CD14-positive monocyte (primary cell): Measurements from ENCODE around the gene RHOU. TPM values are rescaled to one million over a fixed set of nuclear protein-coding genes. Genes with fewer than 3 reads are reported as not detected.

ENCODE experiments used
- DNase-seq, 3 donors: peaks; one replicate each; pipeline ENCODE4 v3.0.0-alpha.2; 2011 to 2022
- H2AFZ ChIP-seq: 2 replicates; pipeline ENCODE4 v1.6.0; 2012; ENCODE audit warnings: mild to moderate bottlenecking, low read depth, low read length, inconsistent platforms; ENCODE audit not compliant: insufficient read depth, poor library complexity, severe bottlenecking
- H3K27ac ChIP-seq, 2 donors: 1 replicate in 1 of 2; 2 replicates in 1 of 2; pipeline ENCODE4 v1.5.1; 2012 to 2013; ENCODE audit warnings: low read length in 2 of 2, control low read depth in 1 of 2, inconsistent platforms in 1 of 2, low read depth in 1 of 2, mild to moderate bottlenecking in 1 of 2
- H3K27me3 ChIP-seq, 2 donors: one replicate each; pipeline versions ENCODE4 v1.6.0 to v1.6.1; 2011 to 2013; ENCODE audit warnings: low read length in 2 of 2; ENCODE audit not compliant: control insufficient read depth in 2 of 2, insufficient read depth in 2 of 2
- H3K36me3 ChIP-seq, 2 donors: replicated peaks in 1 of 2; 1 replicate in 1 of 2; 2 replicates in 1 of 2; pipeline versions ENCODE4 v1.5.1 to v1.6.1; 2012 to 2013; ENCODE audit warnings: low read length in 2 of 2, control low read depth in 1 of 2, inconsistent platforms in 1 of 2, mild to moderate bottlenecking in 1 of 2; ENCODE audit not compliant: insufficient read depth in 2 of 2, control insufficient read depth in 1 of 2
- H3K4me1 ChIP-seq, 2 donors: 1 replicate in 1 of 2; 2 replicates in 1 of 2; pipeline versions ENCODE4 v1.5.1 to v1.6.1; 2012 to 2013; ENCODE audit warnings: low read length in 2 of 2, control low read depth in 1 of 2, inconsistent platforms in 1 of 2, mild to moderate bottlenecking in 1 of 2, moderate library complexity in 1 of 2; ENCODE audit not compliant: insufficient read depth in 2 of 2, control insufficient read depth in 1 of 2
- H3K4me2 ChIP-seq: replicated peaks from 2 replicates; pipeline ENCODE3; 2012; ENCODE audit warnings: low read length, moderate library complexity, mild to moderate bottlenecking; ENCODE audit not compliant: poor library complexity, severe bottlenecking; ENCODE audit errors: extremely low read depth
- H3K4me3 ChIP-seq, 3 experiments: fragments of 200-600 bp in 1 of 3; sonication (generic) in 1 of 3; replicated peaks in 1 of 3; 1 replicate in 2 of 3; 2 replicates in 1 of 3; pipeline ENCODE4 v1.5.1; 2011 to 2013; ENCODE audit warnings: low read length in 3 of 3, mild to moderate bottlenecking in 3 of 3, control low read depth in 2 of 3, low read depth in 2 of 3, inconsistent platforms in 1 of 3, moderate library complexity in 1 of 3
- H3K79me2 ChIP-seq: 2 replicates; pipeline ENCODE4 v1.6.0; 2012; ENCODE audit warnings: mild to moderate bottlenecking, control low read depth, inconsistent platforms, low read length, moderate library complexity; ENCODE audit not compliant: insufficient read depth
- H3K9ac ChIP-seq: 2 replicates; pipeline ENCODE4 v1.6.0; 2017; ENCODE audit warnings: low read length, mild to moderate bottlenecking; ENCODE audit not compliant: insufficient read depth, poor library complexity, severe bottlenecking
- H3K9me3 ChIP-seq, 2 donors: replicated peaks in 1 of 2; 1 replicate in 1 of 2; 2 replicates in 1 of 2; pipeline versions ENCODE4 v1.5.1 to v1.6.1; 2012 to 2013; ENCODE audit warnings: low read length in 2 of 2, control low read depth in 1 of 2; ENCODE audit not compliant: control insufficient read depth in 1 of 2, insufficient read depth in 1 of 2
- H4K20me1 ChIP-seq: 2 replicates; pipeline ENCODE4 v1.6.0; 2012; ENCODE audit warnings: mild to moderate bottlenecking, low read length, control low read depth, moderate library complexity; ENCODE audit not compliant: insufficient read depth
- H3K27ac Mint-ChIP-seq, 7 donors: one replicate each; pipeline ENCODE4 v1.8.0; 2020; ENCODE audit warnings: mild to moderate bottlenecking in 7 of 7, mixed read lengths in 7 of 7, moderate library complexity in 6 of 7, inconsistent platforms in 2 of 7
- H3K27me3 Mint-ChIP-seq, 3 donors: one replicate each; pipeline ENCODE4 v1.8.0; 2021 to 2022; ENCODE audit warnings: low read depth in 3 of 3, mild to moderate bottlenecking in 3 of 3, mixed read lengths in 3 of 3, moderate library complexity in 3 of 3, inconsistent platforms in 1 of 3
- H3K36me3 Mint-ChIP-seq, 2 donors: one replicate each; pipeline ENCODE4 v1.8.0; 2020; ENCODE audit warnings: mixed read lengths in 2 of 2, inconsistent platforms in 1 of 2, mild to moderate bottlenecking in 1 of 2
- H3K4me1 Mint-ChIP-seq: one replicate; pipeline ENCODE4 v1.8.0; 2020; ENCODE audit warnings: mild to moderate bottlenecking, mixed read lengths
- H3K4me3 Mint-ChIP-seq, 2 donors: one replicate each; pipeline ENCODE4 v1.8.0; 2020; ENCODE audit warnings: mild to moderate bottlenecking in 2 of 2, mixed read lengths in 2 of 2, moderate library complexity in 1 of 2
- H3K9me3 Mint-ChIP-seq, 7 donors: one replicate each; pipeline ENCODE4 v1.8.0; 2020 to 2022; ENCODE audit warnings: mixed read lengths in 7 of 7, mild to moderate bottlenecking in 6 of 7, moderate library complexity in 6 of 7, inconsistent platforms in 2 of 7
- CTCF ChIP-seq: fragments of 200-600 bp; IDR thresholded peaks from one replicate; pipeline ENCODE4 v1.8.0; 2022; ENCODE audit warnings: antibody characterized with exemption, mild to moderate bottlenecking
- WGBS: methylation state at CpG from one replicate; pipeline ENCODE4 v1.1.5; 2013; ENCODE audit warnings: missing lambda C conversion rate; ENCODE audit not compliant: insufficient coverage; 5-methylcytosine and 5-hydroxymethylcytosine counted together
- intact Hi-C, 2 donors: fragments of 100-400 bp; cut with micrococcal nuclease; formaldehyde crosslinking; loops; one replicate each; pipeline versions ENCODE4 v1.15.0 to v1.15.1; 2023
- polyA plus RNA-seq, 3 donors: library from polyadenylated mRNA; depleted of rRNA in 1 of 3; unstranded in 2 of 3; stranded (reverse) in 1 of 3; fragments of 300-500 nt in 2 of 3; fragments of >200 nt in 1 of 3; fragmentation: Illumina TruSeq in 2 of 3; gene quantifications; 1 replicate in 2 of 3; 2 replicates in 1 of 3; pipeline ENCODE4 v1.2.3, GENCODE V29; 2012 to 2021

RHOU gene
- polyA plus RNA-seq, 3 donors: 4.1 to 11.6 (median 4.8) TPM

- Histone ChIP-seq H4K20me1 (no peaks in the 10 kb centered on the region), H3K79me2 (no peaks in the 10 kb centered on the region), H3K27me3 (no peaks in the 10 kb centered on the region), H3K9ac (no peak overlapping the region), H3K4me2 (no peak overlapping the region), H3K4me3 (no peak overlapping the region), H3K27ac (no peak overlapping the region), H3K36me3 (no peaks in the 10 kb centered on the region), H3K9me3 (no peaks in the 10 kb centered on the region), H3K4me1 (no peaks in the 10 kb centered on the region), H2AFZ (no peak overlapping the region)
- Mint-ChIP-seq H3K27ac (no peak overlapping the region), H3K9me3 (peaks cover 0 to 12% (median 4%) of the 10 kb centered on the region in 7 donors), H3K27me3 (peaks cover 0 to 3% (median 0%) of the 10 kb centered on the region in 3 donors), H3K36me3 (peaks cover 0 to 4% of the 10 kb centered on the region in 2 donors), H3K4me1 (peaks cover 6% of the 10 kb centered on the region), H3K4me3 (no peak overlapping the region)
- no peak for DNase-seq
- TF ChIP-seq CTCF: no peak
- intact Hi-C loops: no loop called here
- no CpG with 5 or more reads among the region's 2 CpGs for WGBS
Observed at GRCh38 chr1:228793032-228793431, 57.8 kb downstream of the RHOU start.

- Histone ChIP-seq H3K9ac (no peak overlapping the region), H3K9me3 (no peaks in the 10 kb centered on the region), H3K27ac (no peak overlapping the region), H3K27me3 (no peaks in the 10 kb centered on the region), H3K79me2 (no peaks in the 10 kb centered on the region), H3K4me2 (no peak overlapping the region), H4K20me1 (no peaks in the 10 kb centered on the region), H3K4me3 (no peak overlapping the region), H2AFZ (no peak overlapping the region), H3K4me1 (no peaks in the 10 kb centered on the region), H3K36me3 (no peaks in the 10 kb centered on the region)
- no peak for TF ChIP-seq CTCF
- no peak overlapping the region for H3K27ac Mint-ChIP-seq
- H3K4me1 Mint-ChIP-seq: peaks cover 6% of the 10 kb centered on the region
- H3K4me3 Mint-ChIP-seq: no peak overlapping the region
- DNase-seq: no peak
- intact Hi-C loops: no loop called here
- H3K9me3 Mint-ChIP-seq: peaks cover 0 to 12% (median 4%) of the 10 kb centered on the region in 7 donors
- no CpG with 5 or more reads among the region's 1 CpG for WGBS
- peaks cover 0 to 3% (median 0%) of the 10 kb centered on the region in 3 donors for H3K27me3 Mint-ChIP-seq
- H3K36me3 Mint-ChIP-seq: peaks cover 0 to 2% of the 10 kb centered on the region in 2 donors
Observed at GRCh38 chr1:228794173-228794572, 58.9 kb downstream of the RHOU start.
